K562 (cell line): ENCODE data around the gene PNKD. TPM values are rescaled to one million over a fixed set of nuclear protein-coding genes. Genes with fewer than 3 reads are reported as not detected.

Experiments used
- ATAC-seq: fragments of 200-7000 bp; cut with Tn5 transposase; 3 replicates; pipeline ENCODE4 v1.9.1; 2020; ENCODE audit warnings: moderate library complexity
- BruUV-seq: library from RNA; stranded (reverse); fragments of 400-500 nt; replicated peaks from 2 replicates; lab custom pipeline; 2021; lab: Mats Ljungman, UMichigan
- CTCF ChIA-PET: fragments of 300-600 bp; formaldehyde crosslinking; extraction: SDS; loops from one replicate; lab custom pipeline; 2021; ENCODE audit warnings: low intra/inter-chr PET ratio; lab: Yijun Ruan, JAX
- POLR2A ChIA-PET: fragments of 300-600, 350-650 bp; sonication (Branson Sonifier 250); formaldehyde crosslinking; extraction: SDS; loops from one replicate; lab custom pipeline; 2021; ENCODE audit warnings: antibody characterized with exemption, inconsistent platforms; lab: Yijun Ruan, JAX
- DNase-seq, 4 experiments: peaks; one replicate each; pipeline versions ENCODE4 v3.0.0 to v3.0.0-alpha.2; 2011 to 2018; ENCODE audit warnings: low spot score in 3 of 4, mixed read lengths in 3 of 4; ENCODE audit errors: extremely low read depth in 1 of 4
- FAIRE-seq: peaks from 2 replicates; lab custom pipeline; 2011; peaks lifted over from hg19 to GRCh38; lab: Jason Lieb, UNC
- H2AFZ ChIP-seq: 2 replicates; pipeline ENCODE4 v1.6.0; 2011; ENCODE audit warnings: low read depth, low read length, control low read depth, inconsistent platforms
- H3K27ac ChIP-seq: fragments of 200-600 bp; 3 replicates; pipeline ENCODE4 v1.8.0; 2011; ENCODE audit warnings: low read depth, mild to moderate bottlenecking, control low read depth, inconsistent platforms, low read length, moderate library complexity, mixed read lengths; ENCODE audit errors: extremely low read depth
- H3K27me3 ChIP-seq, 2 experiments: fragments of 300-600 bp in 1 of 2; 2 replicates in 1 of 2; 3 replicates in 1 of 2; pipeline versions ENCODE4 v1.6.0 to v1.8.0; 2011; ENCODE audit warnings: inconsistent platforms in 2 of 2, low read length in 2 of 2, mild to moderate bottlenecking in 1 of 2, mixed read lengths in 1 of 2, moderate library complexity in 1 of 2; ENCODE audit not compliant: control insufficient read depth in 2 of 2, insufficient read depth in 2 of 2
- H3K36me3 ChIP-seq: fragments of 300-600 bp; 3 replicates; pipeline ENCODE4 v1.8.0; 2011; ENCODE audit warnings: mild to moderate bottlenecking, low read length, inconsistent platforms; ENCODE audit not compliant: control insufficient read depth, insufficient read depth
- H3K4me1 ChIP-seq, 2 experiments: fragments of 200-600 bp in 1 of 2; replicated peaks in 1 of 2; 2 replicates in 1 of 2; 3 replicates in 1 of 2; pipeline versions ENCODE4 v1.5.1 to v1.8.0; 2011; ENCODE audit warnings: inconsistent platforms in 2 of 2, low read length in 2 of 2, mild to moderate bottlenecking in 1 of 2, mixed read lengths in 1 of 2, moderate library complexity in 1 of 2; ENCODE audit not compliant: control insufficient read depth in 2 of 2, insufficient read depth in 2 of 2
- H3K4me2 ChIP-seq: 2 replicates; pipeline ENCODE4 v1.6.1; 2011; ENCODE audit warnings: low read length, control low read depth, inconsistent platforms, mixed read lengths; ENCODE audit not compliant: insufficient read depth
- H3K4me3 ChIP-seq: fragments of 200-600 bp; sonication (generic), shearing (Covaris generic); 2 replicates; pipeline ENCODE4 v1.5.1; 2016; ENCODE audit warnings: control low read depth, inconsistent platforms
- H3K79me2 ChIP-seq: fragments of 200-600 bp; 3 replicates; pipeline ENCODE4 v1.8.0; 2011; ENCODE audit warnings: low read length, inconsistent platforms; ENCODE audit not compliant: control insufficient read depth, insufficient read depth
- H3K9ac ChIP-seq, 2 experiments: 2 replicates each; pipeline versions ENCODE4 v1.6.0 to v1.6.1; 2011; ENCODE audit warnings: low read depth in 2 of 2, low read length in 2 of 2, control low read depth in 1 of 2, inconsistent platforms in 1 of 2, mild to moderate bottlenecking in 1 of 2, mixed read lengths in 1 of 2; ENCODE audit not compliant: insufficient read depth in 1 of 2
- H3K9me1 ChIP-seq: one replicate; pipeline ENCODE4 v1.6.0; 2011; ENCODE audit warnings: inconsistent platforms, mild to moderate bottlenecking, low read length, moderate library complexity; ENCODE audit not compliant: control insufficient read depth, insufficient read depth
- H3K9me3 ChIP-seq: replicated peaks from 2 replicates; pipeline ENCODE4 v1.5.1; 2011; ENCODE audit warnings: low read depth, low read length, inconsistent platforms; ENCODE audit not compliant: control insufficient read depth, insufficient read depth
- H4K20me1 ChIP-seq: replicated peaks from 2 replicates; pipeline ENCODE4 v1.6.1; 2011; ENCODE audit warnings: low read length, inconsistent platforms, mixed read lengths; ENCODE audit not compliant: control insufficient read depth, insufficient read depth
- DNMT1 ChIP-seq: fragments of 450-650 bp; IDR thresholded peaks from 2 replicates; pipeline ENCODE4 v1.6.1; 2016; ENCODE audit warnings: antibody characterized with exemption, mild to moderate bottlenecking
- HEY1 ChIP-seq: fragments of 250-450 bp; sonication (Bioruptor Pico); IDR thresholded peaks from 2 replicates; pipeline ENCODE4 v1.5.0; 2020; ENCODE audit warnings: mild to moderate bottlenecking, moderate library complexity, borderline replicate concordance
- HOXB6 ChIP-seq: fragments of 250-450 bp; sonication (Bioruptor Pico); IDR thresholded peaks from 2 replicates; pipeline ENCODE4 v1.5.1; 2022; ENCODE audit warnings: mild to moderate bottlenecking, borderline replicate concordance
- NFE2L1 ChIP-seq: fragments of 450-650 bp; IDR thresholded peaks from 2 replicates; pipeline ENCODE4 v1.6.1; 2016; ENCODE audit warnings: missing genetic modification characterization, low read depth, mild to moderate bottlenecking, missing compliant biosample characterization, moderate library complexity, borderline replicate concordance
- NFYB ChIP-seq: IDR thresholded peaks from 2 replicates; pipeline ENCODE4 v1.6.1; 2011; ENCODE audit warnings: mild to moderate bottlenecking, moderate library complexity; ENCODE audit not compliant: insufficient read length; ENCODE audit errors: extremely low read depth
- NUFIP1 ChIP-seq: fragments of 450-650 bp; IDR thresholded peaks from 2 replicates; pipeline ENCODE4 v1.6.1; 2018; ENCODE audit not compliant: partially characterized antibody
- PHB2 ChIP-seq: fragments of 450-650 bp; IDR thresholded peaks from 2 replicates; pipeline ENCODE4 v1.6.1; 2017; ENCODE audit warnings: low read depth
- PHF21A ChIP-seq: fragments of 450-650 bp; IDR thresholded peaks from 2 replicates; pipeline ENCODE4 v1.6.1; 2017; ENCODE audit warnings: low read depth, borderline replicate concordance
- SAFB ChIP-seq: fragments of 200-400 bp; formaldehyde crosslinking; IDR thresholded peaks from 2 replicates; pipeline ENCODE4 v1.6.1; 2017; ENCODE audit warnings: low read depth, low read length, borderline replicate concordance
- SP1 ChIP-seq: sonication (generic); formaldehyde crosslinking; IDR thresholded peaks from 2 replicates; pipeline ENCODE4 v1.8.1; 2022; ENCODE audit warnings: mild to moderate bottlenecking, missing genetic modification reagents
- TRIM24 ChIP-seq, 2 experiments: fragments of 450-650 bp; IDR thresholded peaks; 2 replicates each; pipeline ENCODE4 v1.6.1; 2016
- ZNF175 ChIP-seq: fragments of 200-800 bp; sonication (Bioruptor generic); IDR thresholded peaks from 2 replicates; pipeline ENCODE4 v1.6.1; 2016; ENCODE audit warnings: low read depth, mild to moderate bottlenecking, missing genetic modification characterization, missing compliant biosample characterization
- ZNF224 ChIP-seq: sonication (generic); formaldehyde crosslinking; IDR thresholded peaks from 2 replicates; pipeline ENCODE4 v1.8.0; 2022; ENCODE audit warnings: mild to moderate bottlenecking, missing genetic modification reagents
- WGBS: fragments of 100-300 bp; shearing (Covaris generic); methylation state at CpG from one replicate; pipeline ENCODE4 v1.1.6; 2016; ENCODE audit warnings: low coverage, mixed read lengths; ENCODE audit not compliant: insufficient coverage; ENCODE audit errors: missing lambda C conversion rate; 5-methylcytosine and 5-hydroxymethylcytosine counted together
- in situ Hi-C: fragments of 300-500 bp; cut with MboI; formaldehyde crosslinking; loops from 4 replicates; pipeline ENCODE4 v1.15.0; 2018; ENCODE audit warnings: inconsistent platforms, mixed read lengths
- intact Hi-C: fragments of 100-400 bp; cut with micrococcal nuclease; formaldehyde crosslinking; loops from 2 replicates; pipeline ENCODE4 v1.14.2; 2022
- polyA plus RNA-seq, 8 experiments: library from polyadenylated mRNA; depleted of rRNA in 4 of 8; stranded (reverse) in 5 of 8; unstranded in 3 of 8; fragments of >200 nt; fragmentation: Nextera tagmentation in 2 of 8; fragmentation: Illumina TruSeq in 1 of 8; extraction: Ambion mirVana in 2 of 8; extraction: Trizol in 1 of 8; gene quantifications; 2 replicates each; pipeline versions ENCODE4 v1.2.1 to v1.2.3, GENCODE V29; 2011 to 2014; ENCODE audit warnings: inconsistent platforms in 1 of 8, missing spikeins in 1 of 8
- total RNA-seq, 7 experiments: library from RNA; depleted of rRNA in 6 of 7; stranded (reverse); fragments of >200 nt in 6 of 7; fragmentation: Illumina TruSeq in 2 of 7; extraction: Trizol in 2 of 7; gene quantifications; 2 replicates each; pipeline versions ENCODE4 v1.2.1 to v1.2.3, GENCODE V29; 2011 to 2021; ENCODE audit warnings: low replicate concordance in 1 of 7
- TF ChIP-seq, protein P1 (sequence below): fragments of 450-650 bp; IDR thresholded peaks from one replicate; pipeline ENCODE4 v1.6.1; 2018; ENCODE audit warnings: mild to moderate bottlenecking, moderate library complexity; ENCODE audit not compliant: partially characterized antibody
- TF ChIP-seq, protein P2 (sequence below): sonication (generic); formaldehyde crosslinking; IDR thresholded peaks from 2 replicates; pipeline ENCODE4 v1.8.0; 2023; ENCODE audit warnings: missing genetic modification reagents, mild to moderate bottlenecking, borderline replicate concordance
- TF ChIP-seq, protein P3 (sequence below): fragments of 450-650 bp; conservative IDR thresholded peaks from 2 replicates; pipeline ENCODE4 v1.6.1; 2016; ENCODE audit warnings: missing genetic modification characterization, low read depth, mild to moderate bottlenecking, missing compliant biosample characterization, moderate library complexity

Gene PNKD
- total and polyA plus RNA-seq, 9 of the 15 experiments (the other 6 are each of a cell fraction or from before 2014, with no cell fraction given), result 26.0 to 105 (median 60.1) TPM

DNA sequence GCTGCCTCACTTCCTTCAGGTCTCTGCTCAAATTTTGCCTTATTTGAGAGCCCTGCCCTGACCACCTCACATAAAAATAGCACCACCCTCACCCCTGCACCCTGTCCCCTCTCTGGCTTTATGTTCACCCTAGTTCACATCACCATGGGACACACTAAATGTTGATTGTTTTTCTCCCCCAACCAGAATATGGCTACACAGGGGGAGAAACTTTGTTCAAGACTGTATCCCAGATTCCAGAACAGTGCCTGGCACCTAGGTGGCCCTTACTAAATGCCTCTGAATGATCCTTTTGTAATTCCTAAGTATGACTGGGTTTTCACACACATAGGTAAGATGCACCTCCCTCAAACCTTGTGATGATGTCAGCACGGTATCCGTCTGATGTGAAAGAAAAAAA, 58.0 kb downstream of the PNKD start:
- no peaks in the 10 kb centered on the region for H3K27me3 ChIP-seq
- H3K4me1 ChIP-seq, result peaks cover 43 to 49% of the 10 kb centered on the region in 2 experiments
- ChIA-PET POLR2A (no interaction called here), CTCF (no interaction called here)
- H3K27ac ChIP-seq, result no peak overlapping the region
- no peak overlapping the region for H3K4me3 ChIP-seq
- BruUV-seq, result no TSS peak
- intact Hi-C loops, result no loop called here
- DNase-seq (no peak), FAIRE-seq (no peak), ATAC-seq (no peak)
- H4K20me1 ChIP-seq, result no peaks in the 10 kb centered on the region
- H3K36me3 ChIP-seq, result 0 out of 3 replicates have a peak, but pooled peaks cover 2% of the 10 kb centered on the region
- no peaks in the 10 kb centered on the region for H3K9me3 ChIP-seq
- peaks cover 51% of the 10 kb centered on the region for H3K79me2 ChIP-seq
- in situ Hi-C loops, result no loop called here
- no peak overlapping the region for H2AFZ ChIP-seq
- H3K9me1 ChIP-seq, result no peaks in the 10 kb centered on the region
- H3K9ac ChIP-seq, result no peak overlapping the region; a peak in 1 of 4 replicates
- WGBS, result 82% methylated on average over 2 of the region's 2 CpGs
- H3K4me2 ChIP-seq, result no peak overlapping the region
- TF ChIP-seq, protein P1, sequence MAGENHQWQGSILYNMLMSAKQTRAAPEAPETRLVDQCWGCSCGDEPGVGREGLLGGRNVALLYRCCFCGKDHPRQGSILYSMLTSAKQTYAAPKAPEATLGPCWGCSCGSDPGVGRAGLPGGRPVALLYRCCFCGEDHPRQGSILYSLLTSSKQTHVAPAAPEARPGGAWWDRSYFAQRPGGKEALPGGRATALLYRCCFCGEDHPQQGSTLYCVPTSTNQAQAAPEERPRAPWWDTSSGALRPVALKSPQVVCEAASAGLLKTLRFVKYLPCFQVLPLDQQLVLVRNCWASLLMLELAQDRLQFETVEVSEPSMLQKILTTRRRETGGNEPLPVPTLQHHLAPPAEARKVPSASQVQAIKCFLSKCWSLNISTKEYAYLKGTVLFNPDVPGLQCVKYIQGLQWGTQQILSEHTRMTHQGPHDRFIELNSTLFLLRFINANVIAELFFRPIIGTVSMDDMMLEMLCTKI, result no peak
- TF ChIP-seq HEY1 (CRISPR knock-in tag) (no peak), SAFB (no peak), NUFIP1 (no peak), HOXB6 (CRISPR knock-in tag) (no peak), ZNF224 (CRISPR knock-in tag) (no peak), DNMT1 (no peak), PHB2 (no peak), NFYB (no peak), PHF21A (no peak), SP1 (no peak), NFE2L1 (tag) (no peak), TRIM24 (IDR thresholded peaks at IDR 0.05) (no peak), ZNF175 (no peak)
- TF ChIP-seq, protein P2, sequence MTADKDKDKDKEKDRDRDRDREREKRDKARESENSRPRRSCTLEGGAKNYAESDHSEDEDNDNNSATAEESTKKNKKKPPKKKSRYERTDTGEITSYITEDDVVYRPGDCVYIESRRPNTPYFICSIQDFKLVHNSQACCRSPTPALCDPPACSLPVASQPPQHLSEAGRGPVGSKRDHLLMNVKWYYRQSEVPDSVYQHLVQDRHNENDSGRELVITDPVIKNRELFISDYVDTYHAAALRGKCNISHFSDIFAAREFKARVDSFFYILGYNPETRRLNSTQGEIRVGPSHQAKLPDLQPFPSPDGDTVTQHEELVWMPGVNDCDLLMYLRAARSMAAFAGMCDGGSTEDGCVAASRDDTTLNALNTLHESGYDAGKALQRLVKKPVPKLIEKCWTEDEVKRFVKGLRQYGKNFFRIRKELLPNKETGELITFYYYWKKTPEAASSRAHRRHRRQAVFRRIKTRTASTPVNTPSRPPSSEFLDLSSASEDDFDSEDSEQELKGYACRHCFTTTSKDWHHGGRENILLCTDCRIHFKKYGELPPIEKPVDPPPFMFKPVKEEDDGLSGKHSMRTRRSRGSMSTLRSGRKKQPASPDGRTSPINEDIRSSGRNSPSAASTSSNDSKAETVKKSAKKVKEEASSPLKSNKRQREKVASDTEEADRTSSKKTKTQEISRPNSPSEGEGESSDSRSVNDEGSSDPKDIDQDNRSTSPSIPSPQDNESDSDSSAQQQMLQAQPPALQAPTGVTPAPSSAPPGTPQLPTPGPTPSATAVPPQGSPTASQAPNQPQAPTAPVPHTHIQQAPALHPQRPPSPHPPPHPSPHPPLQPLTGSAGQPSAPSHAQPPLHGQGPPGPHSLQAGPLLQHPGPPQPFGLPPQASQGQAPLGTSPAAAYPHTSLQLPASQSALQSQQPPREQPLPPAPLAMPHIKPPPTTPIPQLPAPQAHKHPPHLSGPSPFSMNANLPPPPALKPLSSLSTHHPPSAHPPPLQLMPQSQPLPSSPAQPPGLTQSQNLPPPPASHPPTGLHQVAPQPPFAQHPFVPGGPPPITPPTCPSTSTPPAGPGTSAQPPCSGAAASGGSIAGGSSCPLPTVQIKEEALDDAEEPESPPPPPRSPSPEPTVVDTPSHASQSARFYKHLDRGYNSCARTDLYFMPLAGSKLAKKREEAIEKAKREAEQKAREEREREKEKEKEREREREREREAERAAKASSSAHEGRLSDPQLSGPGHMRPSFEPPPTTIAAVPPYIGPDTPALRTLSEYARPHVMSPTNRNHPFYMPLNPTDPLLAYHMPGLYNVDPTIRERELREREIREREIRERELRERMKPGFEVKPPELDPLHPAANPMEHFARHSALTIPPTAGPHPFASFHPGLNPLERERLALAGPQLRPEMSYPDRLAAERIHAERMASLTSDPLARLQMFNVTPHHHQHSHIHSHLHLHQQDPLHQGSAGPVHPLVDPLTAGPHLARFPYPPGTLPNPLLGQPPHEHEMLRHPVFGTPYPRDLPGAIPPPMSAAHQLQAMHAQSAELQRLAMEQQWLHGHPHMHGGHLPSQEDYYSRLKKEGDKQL (CRISPR knock-in tag), result no peak
- TF ChIP-seq, protein P3, sequence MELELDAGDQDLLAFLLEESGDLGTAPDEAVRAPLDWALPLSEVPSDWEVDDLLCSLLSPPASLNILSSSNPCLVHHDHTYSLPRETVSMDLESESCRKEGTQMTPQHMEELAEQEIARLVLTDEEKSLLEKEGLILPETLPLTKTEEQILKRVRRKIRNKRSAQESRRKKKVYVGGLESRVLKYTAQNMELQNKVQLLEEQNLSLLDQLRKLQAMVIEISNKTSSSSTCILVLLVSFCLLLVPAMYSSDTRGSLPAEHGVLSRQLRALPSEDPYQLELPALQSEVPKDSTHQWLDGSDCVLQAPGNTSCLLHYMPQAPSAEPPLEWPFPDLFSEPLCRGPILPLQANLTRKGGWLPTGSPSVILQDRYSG (tag), result no peak
